Umbilical cord (tissue), 2 donors: ENCODE measurements around the gene KLHDC9. TPM values are rescaled to one million over a fixed set of nuclear protein-coding genes. Genes with fewer than 3 reads are reported as not detected.

Source experiments
- DNase-seq: peaks from one replicate; pipeline ENCODE4 v3.0.0-alpha.2; 2015; ENCODE audit warnings: low spot score
- total RNA-seq: library from RNA; depleted of rRNA; stranded (reverse); fragments of >200 nt; gene quantifications from one replicate; pipeline ENCODE4 v1.2.3, GENCODE V29; 2014; ENCODE audit warnings: low replicate concordance; ENCODE audit not compliant: insufficient read depth

The KLHDC9 gene
- total RNA-seq, 1 donor from 2014 or later, result 10.6 TPM

GRCh38 chr1:161076410-161076809, 21.8 kb upstream of the KLHDC9 start:
- DNase-seq, result no peak

- no peak for DNase-seq
Measured at GRCh38 chr1:161077426-161077825, 20.7 kb upstream of the KLHDC9 start.

- DNase-seq, result no peak
Measured at GRCh38 chr1:161079436-161080110, 18.6 kb upstream of the KLHDC9 start.

- no peak for DNase-seq
Measured at GRCh38 chr1:161080441-161081405, 17.4 kb upstream of the KLHDC9 start.

- DNase-seq, result no peak
Measured at GRCh38 chr1:161081519-161081918, 16.6 kb upstream of the KLHDC9 start.

- no peak for DNase-seq
Measured at GRCh38 chr1:161082483-161082882, 15.7 kb upstream of the KLHDC9 start.

- DNase-seq, result peak; percentile 84
Measured at GRCh38 chr1:161082996-161083747, 15.0 kb upstream of the KLHDC9 start.

GRCh38 chr1:161083748-161084596, 14.2 kb upstream of the KLHDC9 start:
- DNase-seq, result peak; percentile 54

- DNase-seq, result peak; percentile 75
Measured at GRCh38 chr1:161084597-161084988, 13.6 kb upstream of the KLHDC9 start.

GRCh38 chr1:161085165-161085564, 13.0 kb upstream of the KLHDC9 start:
- DNase-seq, result peak; percentile 92

GRCh38 chr1:161086457-161086856, 11.7 kb upstream of the KLHDC9 start:
- no peak for DNase-seq

- no peak for DNase-seq
Measured at GRCh38 chr1:161088587-161089110, 9.5 kb upstream of the KLHDC9 start.

GRCh38 chr1:161089251-161089924, 8.8 kb upstream of the KLHDC9 start, which contains the start of gene NECTIN4:
TSS of gene NECTIN4 (minus strand) at chr1:161089558. CDS start at chr1:161089296, 262 bp downstream.
- peak; percentile 55 for DNase-seq

GRCh38 chr1:161089938-161090337, 8.2 kb upstream of the KLHDC9 start:
- DNase-seq, result no peak

- no peak for DNase-seq
Measured at GRCh38 chr1:161090617-161091016, 7.5 kb upstream of the KLHDC9 start.

GRCh38 chr1:161091093-161091492, 7.1 kb upstream of the KLHDC9 start:
- DNase-seq, result no peak

GRCh38 chr1:161091796-161092507, 6.2 kb upstream of the KLHDC9 start:
- no peak for DNase-seq

GRCh38 chr1:161092621-161093028, 5.5 kb upstream of the KLHDC9 start:
- peak; percentile 71 for DNase-seq

GRCh38 chr1:161094481-161094880, 3.7 kb upstream of the KLHDC9 start:
- DNase-seq, result no peak
